Gastrocnemius medialis (tissue), 4 donors: ENCODE data around the gene WNK2.

Source experiments
- CTCF ChIP-seq, 5 experiments: fragments of 450-650 bp in 3 of 5; fragments of 200-600 bp in 2 of 5; sonication (generic) in 2 of 5; IDR thresholded peaks in 4 of 5; conservative IDR thresholded peaks in 1 of 5; 1 replicate in 4 of 5; 2 replicates in 1 of 5; pipeline ENCODE4 v1.5.1; 2016 to 2019; ENCODE audit warnings: antibody characterized with exemption in 5 of 5, mild to moderate bottlenecking in 3 of 5, moderate library complexity in 3 of 5
- POLR2A ChIP-seq, 2 donors: fragments of 450-650 bp; IDR thresholded peaks; one replicate each; pipeline ENCODE4 v1.6.1; 2017; ENCODE audit warnings: antibody characterized with exemption in 2 of 2, mild to moderate bottlenecking in 2 of 2, moderate library complexity in 2 of 2

- TF ChIP-seq CTCF (IDR thresholded peaks at IDR 0.05 in 4 of 5, conservative IDR thresholded peaks at IDR 0.05 in 1 of 5) (no peak), POLR2A (IDR thresholded peaks at IDR 0.05) (no peak)
These were observed 3.0 kb upstream of the WNK2 start for GRCh38 chr9:93180938-93181337.
